ENCODE measurements around the gene XYLB.

XYLB gene

GRCh38 chr3:38457111-38458003 lies 110.8 kb downstream of the XYLB start:
- peak; percentile 14 for DNase-seq (ENCODE audit: low read depth)
- TF ChIP-seq, protein P1, sequence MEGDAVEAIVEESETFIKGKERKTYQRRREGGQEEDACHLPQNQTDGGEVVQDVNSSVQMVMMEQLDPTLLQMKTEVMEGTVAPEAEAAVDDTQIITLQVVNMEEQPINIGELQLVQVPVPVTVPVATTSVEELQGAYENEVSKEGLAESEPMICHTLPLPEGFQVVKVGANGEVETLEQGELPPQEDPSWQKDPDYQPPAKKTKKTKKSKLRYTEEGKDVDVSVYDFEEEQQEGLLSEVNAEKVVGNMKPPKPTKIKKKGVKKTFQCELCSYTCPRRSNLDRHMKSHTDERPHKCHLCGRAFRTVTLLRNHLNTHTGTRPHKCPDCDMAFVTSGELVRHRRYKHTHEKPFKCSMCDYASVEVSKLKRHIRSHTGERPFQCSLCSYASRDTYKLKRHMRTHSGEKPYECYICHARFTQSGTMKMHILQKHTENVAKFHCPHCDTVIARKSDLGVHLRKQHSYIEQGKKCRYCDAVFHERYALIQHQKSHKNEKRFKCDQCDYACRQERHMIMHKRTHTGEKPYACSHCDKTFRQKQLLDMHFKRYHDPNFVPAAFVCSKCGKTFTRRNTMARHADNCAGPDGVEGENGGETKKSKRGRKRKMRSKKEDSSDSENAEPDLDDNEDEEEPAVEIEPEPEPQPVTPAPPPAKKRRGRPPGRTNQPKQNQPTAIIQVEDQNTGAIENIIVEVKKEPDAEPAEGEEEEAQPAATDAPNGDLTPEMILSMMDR (IDR thresholded peaks at IDR 0.05; ENCODE audit: insufficient read depth, low read depth, low read length, missing control alignments), result no peak
- no peak overlapping the region for H3K4me3 ChIP-seq (ENCODE audit: low read length)

GRCh38 chr3:38458796-38459498 lies 112.4 kb downstream of the XYLB start:
- DNase-seq (ENCODE audit: low read depth), result peak; percentile 62
- peak overlapping the region; percentile 23 for H3K4me3 ChIP-seq (ENCODE audit: low read length)
- TF ChIP-seq, protein P1 (IDR thresholded peaks at IDR 0.05; ENCODE audit: insufficient read depth, low read depth, low read length, missing control alignments), result no peak

- TF ChIP-seq, protein P1 (IDR thresholded peaks at IDR 0.05; ENCODE audit: insufficient read depth, low read depth, low read length, missing control alignments), result no peak
- peak overlapping the region; percentile 23 for H3K4me3 ChIP-seq (ENCODE audit: low read length)
- no peak for DNase-seq (ENCODE audit: low read depth)
These were observed 113.0 kb downstream of the XYLB start for GRCh38 chr3:38459499-38460048.

DNA sequence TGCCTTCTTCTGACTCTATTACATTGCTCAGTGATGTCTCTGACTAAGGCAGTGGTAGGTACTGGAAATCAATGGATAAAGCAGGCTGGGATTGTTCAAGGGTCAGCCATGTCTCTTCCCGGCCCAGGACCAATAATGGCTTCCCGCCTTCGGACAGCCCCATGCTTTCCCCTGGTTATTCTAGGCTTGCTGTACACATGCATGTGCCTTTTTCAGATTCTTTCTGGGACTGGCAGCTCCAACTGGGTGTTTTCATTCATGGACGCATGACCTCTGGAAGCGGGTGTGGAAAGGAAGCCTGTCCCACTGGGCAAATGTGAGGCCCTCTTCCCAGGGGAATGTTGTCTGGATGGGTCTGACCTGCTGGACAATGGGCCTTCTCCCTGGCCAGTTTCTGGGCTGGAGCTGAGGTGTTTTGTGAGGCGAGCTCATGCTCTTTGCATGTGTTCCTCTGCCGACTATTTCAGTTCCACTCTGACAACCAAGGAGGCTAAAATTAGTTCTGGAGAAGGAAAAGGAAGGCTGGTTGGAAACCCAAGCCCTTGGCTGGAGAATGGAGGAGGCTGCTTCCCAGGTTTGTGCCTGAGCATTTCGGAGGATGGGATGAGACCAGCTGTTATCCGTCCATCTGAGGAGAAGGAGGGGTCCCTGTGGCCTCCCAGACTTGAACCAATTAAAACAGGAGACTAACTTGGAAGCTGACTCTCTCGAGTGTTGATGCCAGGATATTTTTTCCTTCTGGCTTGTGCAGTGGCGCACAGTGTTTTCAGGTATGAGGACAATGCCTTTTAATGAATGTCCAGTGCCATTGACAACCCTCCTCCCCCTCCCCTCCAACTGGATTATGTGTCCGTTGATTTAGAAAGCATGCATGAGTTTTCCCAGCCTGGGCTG lies 114.0 kb downstream of the XYLB start:
- no peak overlapping the region for H3K4me3 ChIP-seq (ENCODE audit: low read length)
- DNase-seq (ENCODE audit: low read depth), result no peak
- TF ChIP-seq, protein P1 (IDR thresholded peaks at IDR 0.05; ENCODE audit: insufficient read depth, low read depth, low read length, missing control alignments), result no peak

Measured in epithelial cell of esophagus (primary cell).